Measurements from ENCODE around the gene PIGN.

GRCh38 chr18:62186774-62187542 lies at the start of gene PIGN, which contains the start of gene RELCH:
- TF ChIP-seq CTCF (IDR thresholded peaks at IDR 0.05), result no peak
- TF ChIP-seq POLR2A (IDR thresholded peaks at IDR 0.05), result peak; percentile 54

All from breast epithelium (tissue), 3 donors.